HEK293 (cell line): ENCODE results near the gene SPRY1.

ENCODE experiments used
- FEZF1 ChIP-seq: fragments of 450-650 bp; formaldehyde crosslinking; IDR thresholded peaks from 2 replicates; pipeline ENCODE4 v1.5.1; 2016; ENCODE audit warnings: missing biosample characterization, missing genetic modification characterization
- GLI4 ChIP-seq: fragments of 450-650 bp; formaldehyde crosslinking; IDR thresholded peaks from 2 replicates; pipeline ENCODE4 v1.5.1; 2016; ENCODE audit warnings: missing biosample characterization, missing genetic modification characterization
- GLIS2 ChIP-seq: fragments of 450-650 bp; formaldehyde crosslinking; IDR thresholded peaks from 2 replicates; pipeline ENCODE4 v1.5.1; 2016; ENCODE audit warnings: missing biosample characterization, missing genetic modification characterization
- IKZF3 ChIP-seq: fragments of 450-650 bp; IDR thresholded peaks from 2 replicates; pipeline ENCODE4 v1.5.0; 2018; ENCODE audit warnings: missing biosample characterization, mild to moderate bottlenecking, missing genetic modification characterization, moderate library complexity
- INSM2 ChIP-seq: fragments of 450-650 bp; formaldehyde crosslinking; IDR thresholded peaks from 2 replicates; pipeline ENCODE4 v1.5.1; 2016; ENCODE audit warnings: missing biosample characterization, missing genetic modification characterization
- KLF1 ChIP-seq: fragments of 450-650 bp; formaldehyde crosslinking; IDR thresholded peaks from 2 replicates; pipeline ENCODE4 v1.5.1; 2016; ENCODE audit warnings: missing biosample characterization, missing genetic modification characterization
- KLF16 ChIP-seq: fragments of 450-650 bp; formaldehyde crosslinking; IDR thresholded peaks from 2 replicates; pipeline ENCODE4 v1.5.1; 2017; ENCODE audit warnings: missing biosample characterization, missing genetic modification characterization
- MYNN ChIP-seq: fragments of 450-650 bp; formaldehyde crosslinking; IDR thresholded peaks from 2 replicates; pipeline ENCODE4 v1.5.1; 2016; ENCODE audit warnings: missing biosample characterization, missing genetic modification characterization, borderline replicate concordance
- MZF1 ChIP-seq: fragments of 450-650 bp; formaldehyde crosslinking; IDR thresholded peaks from 2 replicates; pipeline ENCODE4 v1.5.1; 2017; ENCODE audit warnings: missing biosample characterization, missing genetic modification characterization, borderline replicate concordance
- PATZ1 ChIP-seq: fragments of 450-650 bp; formaldehyde crosslinking; IDR thresholded peaks from 2 replicates; pipeline ENCODE4 v1.5.1; 2016; ENCODE audit warnings: missing biosample characterization, missing genetic modification characterization
- REST ChIP-seq: fragments of 450-650 bp; formaldehyde crosslinking; IDR thresholded peaks from 2 replicates; pipeline ENCODE4 v1.5.1; 2016; ENCODE audit warnings: missing biosample characterization, missing genetic modification characterization
- WT1 ChIP-seq: fragments of 450-650 bp; formaldehyde crosslinking; IDR thresholded peaks from 2 replicates; pipeline ENCODE4 v1.5.1; 2016; ENCODE audit warnings: missing biosample characterization, missing genetic modification characterization
- YY2 ChIP-seq: fragments of 450-650 bp; formaldehyde crosslinking; IDR thresholded peaks from 2 replicates; pipeline ENCODE4 v1.5.1; 2016; ENCODE audit warnings: missing biosample characterization, missing genetic modification characterization
- ZEB2 ChIP-seq: fragments of 450-650 bp; formaldehyde crosslinking; IDR thresholded peaks from 2 replicates; pipeline ENCODE4 v1.5.1; 2016; ENCODE audit warnings: missing biosample characterization, missing genetic modification characterization
- ZNF157 ChIP-seq: fragments of 450-650 bp; formaldehyde crosslinking; IDR thresholded peaks from 2 replicates; pipeline ENCODE4 v1.5.1; 2016; ENCODE audit warnings: missing biosample characterization, missing genetic modification characterization
- ZNF2 ChIP-seq: fragments of 450-650 bp; formaldehyde crosslinking; IDR thresholded peaks from 2 replicates; pipeline ENCODE4 v1.5.1; 2016; ENCODE audit warnings: missing biosample characterization, missing genetic modification characterization
- ZNF341 ChIP-seq: fragments of 450-650 bp; formaldehyde crosslinking; IDR thresholded peaks from 2 replicates; pipeline ENCODE4; 2016; ENCODE audit warnings: low read depth, missing biosample characterization, missing genetic modification characterization
- ZNF354C ChIP-seq: fragments of 450-650 bp; formaldehyde crosslinking; IDR thresholded peaks from 2 replicates; pipeline ENCODE4 v1.5.1; 2016; ENCODE audit warnings: missing biosample characterization, missing genetic modification characterization, low read depth, borderline replicate concordance
- ZNF366 ChIP-seq: fragments of 450-650 bp; formaldehyde crosslinking; conservative IDR thresholded peaks from 2 replicates; pipeline ENCODE4 v1.5.1; 2016; ENCODE audit warnings: missing biosample characterization, missing genetic modification characterization
- ZNF426 ChIP-seq: fragments of 450-650 bp; formaldehyde crosslinking; IDR thresholded peaks from 2 replicates; pipeline ENCODE4 v1.5.1; 2017; ENCODE audit warnings: missing biosample characterization, missing genetic modification characterization, mild to moderate bottlenecking, inconsistent platforms, moderate library complexity
- ZNF488 ChIP-seq: fragments of 450-650 bp; formaldehyde crosslinking; IDR thresholded peaks from 2 replicates; pipeline ENCODE4 v1.5.1; 2016; ENCODE audit warnings: missing biosample characterization, missing genetic modification characterization
- ZNF610 ChIP-seq: fragments of 450-650 bp; formaldehyde crosslinking; IDR thresholded peaks from 2 replicates; pipeline ENCODE4 v1.5.1; 2016; ENCODE audit warnings: missing biosample characterization, missing genetic modification characterization, borderline replicate concordance
- ZNF692 ChIP-seq: fragments of 450-650 bp; formaldehyde crosslinking; IDR thresholded peaks from 2 replicates; pipeline ENCODE4 v1.5.1; 2016; ENCODE audit warnings: missing biosample characterization, missing genetic modification characterization
- ZNF776 ChIP-seq: fragments of 450-650 bp; formaldehyde crosslinking; IDR thresholded peaks from 2 replicates; pipeline ENCODE4 v1.5.0; 2017; ENCODE audit warnings: missing biosample characterization, missing genetic modification characterization, borderline replicate concordance
- ZNF830 ChIP-seq: fragments of 450-650 bp; IDR thresholded peaks from 2 replicates; pipeline ENCODE4 v1.5.0; 2018; ENCODE audit warnings: missing biosample characterization, missing genetic modification characterization, low read depth, mild to moderate bottlenecking, moderate library complexity
- ZSCAN18 ChIP-seq: fragments of 450-650 bp; formaldehyde crosslinking; IDR thresholded peaks from 2 replicates; pipeline ENCODE4 v1.5.1; 2016; ENCODE audit warnings: missing biosample characterization, missing genetic modification characterization
- ZXDB ChIP-seq: fragments of 450-650 bp; formaldehyde crosslinking; IDR thresholded peaks from 2 replicates; pipeline ENCODE4 v1.5.1; 2016; ENCODE audit warnings: missing biosample characterization, missing genetic modification characterization

The SPRY1 gene

GRCh38 chr4:123421227-123421936, 24.8 kb downstream of the SPRY1 start (continued):
- TF ChIP-seq MZF1 (no peak), ZSCAN18 (tag by site-specific recombination) (no peak), ZNF426 (tag by site-specific recombination) (no peak), ZNF610 (tag by site-specific recombination) (no peak), GLI4 (tag by site-specific recombination) (no peak), WT1 (tag by site-specific recombination) (peak; percentile 44; the same call in 1 of the 2 replicates), ZNF341 (peak; percentile 21; the same call in 1 of the 2 replicates), ZNF354C (tag by site-specific recombination) (no peak), ZNF776 (tag by site-specific recombination) (no peak), ZNF2 (0 out of 2 replicates have a peak, but pooled peaks have one; percentile 17), YY2 (tag by site-specific recombination) (no peak), REST (no peak), MYNN (tag by site-specific recombination) (no peak), FEZF1 (tag by site-specific recombination) (peak; percentile 48), ZNF157 (tag by site-specific recombination) (no peak), ZEB2 (tag by site-specific recombination) (peak; percentile 87), ZNF366 (tag by site-specific recombination) (peak; percentile 32; the same call in 1 of the 2 replicates), ZNF830 (no peak), IKZF3 (tag by site-specific recombination) (no peak), INSM2 (tag by site-specific recombination) (peak; percentile 58; the same call in 1 of the 2 replicates), PATZ1 (tag by site-specific recombination) (no peak), ZNF488 (no peak), GLIS2 (no peak), ZNF692 (tag by site-specific recombination) (no peak), KLF1 (no peak), ZXDB (tag by site-specific recombination) (peak; percentile 31; the same call in 1 of the 2 replicates), KLF16 (no peak)
